NCI-H345 treated with DMSO at 0.1 percent for 48 hours (cell line): Measurements from ENCODE around the gene CLSTN3.
"Not testable (repeated sequence)": the region's sequence is repeated elsewhere in the genome, so short reads cannot be mapped to it uniquely, and the experiment has no call there.

Experiments used
- DNase-seq: peaks from one replicate; lab custom pipeline; 2025; ENCODE audit not compliant: unreplicated experiment; lab: John Stamatoyannopoulos, UW

CLSTN3 gene

DNA sequence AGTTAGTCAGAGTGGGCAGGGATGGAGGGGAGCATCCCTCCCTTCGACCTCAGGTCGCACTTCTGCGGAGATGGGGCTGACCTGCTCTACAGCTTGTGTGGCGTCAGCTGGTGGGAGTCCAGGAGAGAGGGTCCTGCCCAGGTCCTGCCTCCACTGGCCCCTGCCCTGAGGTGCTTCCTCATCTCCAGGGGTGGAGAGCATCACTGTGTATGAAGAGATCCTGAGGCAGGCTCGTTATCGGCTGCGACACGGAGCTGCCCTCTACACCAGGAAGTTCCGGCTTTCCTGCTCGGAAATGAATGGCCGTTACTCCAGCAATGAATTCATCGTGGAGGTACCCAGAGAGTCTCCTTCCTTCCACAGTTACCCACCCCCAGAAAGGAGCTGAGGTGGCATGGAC lies 20.2 kb downstream of the CLSTN3 start:
- no peak for DNase-seq

DNA sequence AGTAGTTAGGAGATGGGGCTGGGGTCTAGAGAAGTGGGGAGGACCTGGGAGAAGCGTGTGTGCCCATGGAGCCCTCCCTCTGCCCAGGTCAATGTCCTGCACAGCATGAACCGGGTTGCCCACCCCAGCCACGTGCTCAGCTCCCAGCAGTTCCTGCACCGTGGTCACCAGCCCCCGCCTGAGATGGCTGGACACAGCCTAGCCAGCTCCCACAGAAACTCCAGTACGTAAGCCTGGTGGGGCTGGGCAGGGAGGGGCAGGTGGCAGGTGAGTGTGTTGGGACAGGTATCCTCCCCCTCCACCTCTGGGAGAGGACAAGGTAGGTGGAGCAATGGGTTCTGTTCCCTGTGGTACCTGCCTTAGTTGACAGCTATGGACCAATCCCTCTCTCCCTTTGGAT lies 20.7 kb downstream of the CLSTN3 start:
- DNase-seq: no peak

DNA sequence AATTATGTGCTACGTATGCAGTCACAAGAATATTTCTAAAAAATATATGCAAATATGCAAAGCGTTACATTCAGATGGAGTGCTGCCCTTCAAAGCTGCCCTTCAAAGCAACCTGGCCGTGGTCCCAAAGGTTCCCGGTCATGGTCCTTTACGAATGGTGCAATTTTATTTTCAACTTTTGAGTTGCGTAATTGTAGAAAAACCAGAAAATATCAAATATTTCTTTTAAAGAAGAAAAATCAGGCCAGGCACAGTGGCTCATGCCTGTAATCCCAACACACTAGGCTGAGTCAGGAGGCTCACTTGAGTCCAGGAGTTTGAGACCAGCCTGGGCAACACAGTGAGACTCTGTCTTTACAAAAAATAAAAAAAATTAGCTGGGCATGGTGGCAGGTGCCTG lies 21.4 kb downstream of the CLSTN3 start:
- DNase-seq: no peak

DNA sequence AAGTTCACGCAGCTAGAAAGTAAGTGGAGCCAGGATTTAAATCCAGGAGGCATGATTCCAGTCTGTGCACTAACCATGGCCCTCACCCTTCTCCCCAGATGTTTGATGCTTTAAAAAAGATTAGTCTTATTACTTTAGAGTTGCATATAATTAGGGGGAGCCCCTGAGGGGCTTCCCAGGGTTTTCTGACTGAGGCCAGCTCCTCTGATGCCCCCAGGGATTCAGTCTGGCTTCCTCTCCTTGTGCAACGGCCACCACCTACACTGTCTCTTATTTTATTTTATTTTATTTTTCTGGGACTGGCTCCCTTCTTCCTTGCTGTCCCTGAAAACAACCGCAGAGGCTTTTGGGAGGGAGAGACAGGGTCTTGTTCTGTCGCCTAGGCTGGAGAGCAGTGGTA lies 22.6 kb downstream of the CLSTN3 start:
- DNase-seq: no peak

DNA sequence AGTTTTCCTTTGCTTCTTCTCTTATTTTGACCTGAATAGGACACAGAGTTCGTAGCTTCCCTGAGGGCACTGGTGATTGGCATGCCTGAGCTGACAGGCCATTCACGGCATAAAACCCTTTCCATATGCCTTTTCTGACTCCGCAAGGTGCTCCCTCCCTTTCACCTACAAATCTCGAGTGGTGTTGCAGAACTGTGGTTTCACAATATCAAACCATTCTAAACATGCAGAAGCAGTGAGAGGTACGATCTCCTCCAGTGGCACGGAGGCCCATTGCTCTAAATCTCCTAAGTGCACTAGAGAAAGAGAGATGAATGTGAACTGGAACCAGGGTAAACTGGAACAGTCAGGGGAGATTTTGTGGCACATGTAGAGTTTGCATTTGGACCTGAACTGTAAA lies 23.9 kb downstream of the CLSTN3 start:
- DNase-seq: no peak

DNA sequence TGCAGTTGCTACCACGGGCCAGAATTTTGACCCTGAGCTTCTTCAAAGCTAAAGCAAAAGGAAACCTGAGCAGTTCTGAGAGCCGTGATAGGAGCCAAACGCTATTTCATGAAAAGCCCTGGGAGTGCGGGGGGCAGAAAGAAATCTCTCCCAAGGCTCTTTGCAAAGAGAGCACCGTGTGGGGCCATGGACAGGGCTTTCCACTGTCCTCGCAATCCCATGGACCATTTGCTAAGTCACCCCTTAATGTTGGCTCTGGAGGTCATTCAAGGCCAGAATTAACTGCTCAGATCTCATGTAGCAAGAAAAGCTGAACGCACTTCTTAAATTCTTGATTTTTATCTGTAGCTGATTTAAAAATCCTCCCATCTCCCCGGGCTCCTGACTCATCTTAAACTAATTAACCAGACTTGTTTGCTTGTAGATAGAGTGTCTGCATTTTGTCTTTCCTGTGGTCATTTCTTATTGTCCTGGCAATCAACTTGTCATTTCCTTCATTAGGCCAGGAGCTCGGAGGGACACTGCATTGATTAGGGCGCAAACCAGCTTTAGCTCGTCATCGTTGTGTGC lies 24.8 kb downstream of the CLSTN3 start:
- DNase-seq: no peak

DNA sequence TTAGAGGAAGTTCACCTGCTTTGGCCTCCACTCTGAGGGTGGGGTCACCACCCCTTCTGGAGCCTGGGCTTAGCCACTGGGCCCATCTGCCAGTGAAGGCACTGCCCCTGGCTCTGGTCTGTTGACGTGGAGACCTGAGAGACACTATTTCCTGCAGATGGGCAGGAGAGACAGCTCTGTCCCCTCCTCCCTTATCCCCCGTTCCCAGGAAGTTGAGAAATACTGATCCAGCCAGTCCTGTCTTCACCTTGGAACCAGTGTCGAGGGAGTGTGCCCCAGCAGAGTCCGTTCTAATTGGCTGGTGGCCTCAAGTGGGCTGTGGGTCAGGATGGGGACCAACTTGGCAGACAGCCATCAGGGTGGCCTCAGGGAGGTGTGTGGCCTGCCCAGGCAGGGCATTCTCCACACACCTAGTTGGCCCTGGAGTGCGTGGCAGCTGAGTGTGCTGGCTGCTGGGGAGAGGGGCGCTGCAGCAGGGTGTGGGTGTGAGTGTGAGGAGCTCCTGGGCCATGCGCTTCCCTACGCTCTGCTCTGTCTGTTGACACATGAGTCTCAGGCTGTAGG lies 25.4 kb downstream of the CLSTN3 start:
- no peak for DNase-seq

DNA sequence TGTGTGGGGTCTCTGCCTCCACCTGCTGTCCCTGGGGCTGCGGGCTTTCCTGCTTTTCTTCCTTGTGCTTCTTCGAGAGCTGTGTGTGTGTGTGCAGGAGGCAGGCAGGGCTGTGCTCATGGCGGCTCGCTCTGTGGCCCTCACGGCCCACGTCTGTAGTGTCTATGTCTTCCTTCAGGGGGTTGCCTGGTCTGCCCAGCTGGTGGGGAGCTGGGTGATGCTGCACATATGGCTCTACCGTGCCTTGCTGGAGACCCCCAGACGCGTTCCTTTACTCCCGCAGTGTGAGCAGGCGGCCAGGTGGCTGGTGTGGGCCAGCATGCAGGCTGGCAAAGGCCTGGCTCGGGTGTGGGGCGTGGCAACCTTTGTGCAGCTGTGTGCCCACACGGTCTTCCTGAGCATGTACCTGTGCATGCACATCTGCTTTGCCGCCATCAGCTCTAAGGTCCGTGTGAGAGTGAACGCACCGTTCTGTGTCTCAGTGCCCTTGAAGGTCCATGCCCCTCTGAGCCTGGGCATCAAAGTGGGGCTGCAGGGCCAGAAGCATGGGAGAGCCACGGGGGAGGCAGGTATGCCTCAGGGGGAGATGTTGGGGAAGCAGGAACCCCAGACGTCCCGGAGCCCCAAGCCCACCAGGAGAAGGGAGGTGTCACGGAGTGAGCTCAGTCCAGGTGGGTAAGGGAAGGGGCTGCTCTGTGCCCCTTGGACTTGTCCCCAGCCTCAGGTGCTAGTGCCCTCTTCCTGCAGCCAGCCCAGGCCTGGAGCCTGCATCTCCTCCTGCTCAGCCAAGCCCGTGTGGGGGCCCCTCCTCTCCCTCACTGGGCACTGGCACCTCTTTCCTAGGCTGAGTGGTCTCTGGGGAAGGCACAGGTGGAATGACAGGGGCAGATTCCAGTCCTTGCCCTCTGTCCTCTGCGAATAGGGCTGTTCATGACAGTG lies 26.4 kb downstream of the CLSTN3 start:
- no peak for DNase-seq

DNA sequence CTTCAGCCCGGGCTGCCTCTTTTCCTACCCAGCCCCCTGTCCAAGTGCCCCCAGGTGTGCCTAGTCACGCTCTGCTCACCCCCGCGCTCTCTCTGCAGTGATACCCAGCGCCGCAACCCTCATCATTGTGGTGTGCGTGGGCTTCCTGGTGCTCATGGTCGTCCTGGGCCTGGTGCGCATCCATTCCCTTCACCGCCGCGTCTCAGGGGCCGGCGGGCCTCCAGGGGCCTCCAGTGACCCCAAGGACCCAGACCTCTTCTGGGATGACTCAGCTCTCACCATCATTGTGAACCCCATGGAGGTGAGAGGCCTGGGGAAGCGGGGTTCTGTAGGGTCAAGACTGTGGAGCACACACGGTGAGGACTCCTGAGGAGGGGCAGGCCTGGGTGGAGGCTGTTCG lies 27.2 kb downstream of the CLSTN3 start:
- DNase-seq: no peak

DNA sequence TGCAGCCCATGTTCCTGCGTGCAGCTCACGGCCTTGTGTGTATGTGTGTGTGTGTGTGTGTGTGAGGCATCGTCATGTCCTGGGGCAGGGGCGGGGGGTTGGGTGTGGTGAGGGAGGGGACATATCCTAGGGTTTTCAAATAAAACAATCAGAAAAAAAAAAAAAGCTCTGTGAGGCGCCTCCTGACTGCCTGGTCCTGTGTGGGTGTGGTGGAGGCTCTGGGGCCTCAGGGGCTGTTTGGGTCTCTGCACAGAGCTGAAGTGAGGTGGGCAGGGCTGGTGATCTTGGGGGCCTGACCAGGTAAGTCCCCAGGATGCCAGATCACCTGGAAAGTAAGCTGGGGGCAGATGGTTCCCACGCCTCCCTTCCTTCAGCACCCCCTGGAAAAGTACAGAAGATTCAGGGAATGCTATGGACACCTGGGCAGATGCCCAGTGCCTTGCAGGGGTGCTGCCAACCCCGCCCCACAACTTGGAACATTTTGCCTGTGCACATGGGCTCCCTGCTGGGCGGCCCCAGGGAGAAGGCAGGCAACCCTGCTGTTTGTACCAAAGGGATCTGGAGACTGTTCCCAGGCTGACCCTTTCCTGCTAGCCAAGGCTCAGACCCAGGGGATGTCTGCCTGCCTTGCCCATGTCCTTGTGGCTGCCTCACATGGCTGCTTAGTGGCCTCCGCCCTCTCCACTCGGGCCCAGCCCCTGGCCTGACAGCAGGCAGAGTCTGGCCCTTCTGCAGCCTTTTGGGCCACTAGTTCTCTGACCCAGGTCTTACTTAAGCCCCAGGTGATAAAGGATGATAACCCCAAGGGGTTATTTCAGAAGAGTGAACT lies 28.8 kb downstream of the CLSTN3 start:
- no peak for DNase-seq

DNA sequence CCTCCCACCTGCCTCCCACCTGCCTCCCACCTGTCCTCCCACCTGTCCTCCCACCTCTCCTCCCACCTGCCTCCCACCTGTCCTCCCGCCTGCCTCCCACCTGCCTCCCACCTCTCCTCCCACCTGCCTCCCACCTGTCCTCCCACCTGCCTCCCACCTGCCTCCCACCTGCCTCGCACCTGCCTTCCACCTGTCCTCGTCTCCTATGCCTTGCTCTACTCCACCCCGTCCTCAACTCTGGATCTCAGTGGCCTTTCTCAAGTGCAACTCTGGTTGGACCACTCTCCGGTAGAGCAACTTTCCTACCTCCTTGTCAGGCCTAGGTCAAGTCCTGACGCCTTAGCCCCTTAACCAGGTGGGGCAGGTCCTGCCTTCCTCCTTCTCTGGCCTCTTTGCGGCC lies 30.0 kb downstream of the CLSTN3 start:
- no peak for DNase-seq

DNA sequence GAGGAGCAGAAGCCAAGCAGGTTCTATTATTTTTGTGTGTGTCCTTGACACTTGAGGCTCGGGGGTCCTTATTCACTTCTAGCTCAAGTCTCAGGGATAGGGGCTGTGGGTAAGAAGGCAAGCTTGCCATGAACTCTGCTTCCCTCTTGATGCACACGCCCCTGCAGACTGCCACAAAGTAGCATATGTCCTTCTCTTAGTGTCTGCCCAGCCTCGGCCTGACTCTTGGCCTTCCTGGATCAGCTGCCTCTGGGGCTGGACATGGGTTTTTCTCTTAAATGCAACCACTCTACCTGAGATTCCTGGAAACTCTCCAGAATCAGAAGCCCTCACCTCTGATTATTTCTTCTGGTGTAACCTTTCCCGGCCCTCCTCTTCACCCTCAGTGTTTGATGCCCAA lies 31.2 kb downstream of the CLSTN3 start:
- no peak for DNase-seq

DNA sequence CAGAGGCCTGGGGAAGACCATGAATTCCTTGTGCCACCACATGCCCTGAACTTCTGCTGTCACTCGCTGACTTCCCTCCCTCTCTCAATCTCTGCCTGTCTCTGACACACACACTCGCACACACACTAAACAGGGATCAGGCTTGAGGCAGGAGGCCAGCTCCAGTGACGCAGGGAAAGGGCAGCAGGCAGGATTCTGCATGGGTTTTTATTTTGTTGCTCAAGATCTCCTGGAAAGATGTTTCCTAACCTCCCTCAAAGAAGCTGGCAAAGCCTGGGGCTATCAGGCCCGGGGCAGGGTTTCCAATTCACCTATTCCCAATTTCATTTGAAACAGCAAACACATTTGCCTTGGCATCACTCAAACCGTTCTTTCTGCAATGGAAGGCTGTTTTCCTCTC lies 31.6 kb downstream of the CLSTN3 start:
- no peak for DNase-seq

DNA sequence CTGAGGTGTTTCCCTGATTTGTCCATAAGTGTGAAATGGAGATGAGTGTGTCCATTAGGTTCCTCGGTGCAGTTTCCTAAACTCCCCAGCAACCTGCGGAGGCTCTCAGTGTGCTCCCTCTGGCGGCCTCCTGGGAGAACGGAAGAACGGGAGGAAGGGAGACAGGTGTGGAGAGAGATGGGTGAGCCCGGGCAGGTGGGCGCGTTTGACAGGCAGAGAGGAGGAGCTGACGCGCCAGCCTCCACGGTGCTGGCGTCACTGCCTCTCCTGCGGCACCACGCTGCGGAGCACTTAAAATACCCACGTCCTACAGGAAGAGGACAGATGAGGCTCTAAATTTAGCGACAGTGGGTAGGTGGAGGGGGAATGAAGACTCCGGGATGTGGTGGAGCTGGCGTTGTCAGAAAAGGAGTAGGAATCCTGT lies 32.5 kb downstream of the CLSTN3 start:
- DNase-seq: peak; percentile 86

DNA sequence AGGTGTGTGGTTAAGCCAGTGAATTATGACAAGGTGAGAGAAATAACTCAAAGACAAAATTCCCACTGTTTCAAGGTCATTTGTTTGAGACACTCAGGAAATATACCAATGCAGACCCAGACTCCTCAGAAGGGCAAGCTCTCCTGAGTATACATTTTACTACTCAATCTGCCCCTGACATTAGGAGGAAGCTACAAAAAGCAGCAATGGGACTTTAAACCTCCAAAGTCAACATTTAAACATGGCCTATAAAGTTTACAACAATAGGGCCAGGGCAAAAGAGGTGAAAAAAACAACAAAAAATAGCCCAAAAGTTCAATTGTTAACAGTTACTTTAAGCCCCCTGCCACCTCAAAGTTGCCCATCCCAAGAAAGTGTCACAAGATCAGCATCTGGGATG lies 39.8 kb downstream of the CLSTN3 start:
- no peak for DNase-seq

DNA sequence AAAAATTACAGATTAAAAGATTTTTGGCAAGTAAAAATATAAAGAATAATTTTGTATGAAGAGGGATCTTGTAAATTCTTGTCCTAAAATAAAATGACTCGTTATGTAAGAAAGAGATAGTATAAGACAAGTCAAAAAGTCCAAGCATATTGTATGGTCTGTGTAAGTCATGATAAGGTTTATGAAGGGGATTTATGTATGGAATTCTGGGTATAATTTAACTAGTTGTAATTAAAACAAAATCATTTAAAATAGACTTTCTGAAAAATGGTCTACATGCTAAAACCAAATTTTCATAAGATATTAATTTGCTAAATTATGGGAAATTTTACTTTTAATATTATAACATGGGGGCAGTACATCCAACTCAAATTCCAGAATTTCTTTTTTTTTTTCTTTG lies 41.7 kb downstream of the CLSTN3 start:
- DNase-seq: no peak

DNA sequence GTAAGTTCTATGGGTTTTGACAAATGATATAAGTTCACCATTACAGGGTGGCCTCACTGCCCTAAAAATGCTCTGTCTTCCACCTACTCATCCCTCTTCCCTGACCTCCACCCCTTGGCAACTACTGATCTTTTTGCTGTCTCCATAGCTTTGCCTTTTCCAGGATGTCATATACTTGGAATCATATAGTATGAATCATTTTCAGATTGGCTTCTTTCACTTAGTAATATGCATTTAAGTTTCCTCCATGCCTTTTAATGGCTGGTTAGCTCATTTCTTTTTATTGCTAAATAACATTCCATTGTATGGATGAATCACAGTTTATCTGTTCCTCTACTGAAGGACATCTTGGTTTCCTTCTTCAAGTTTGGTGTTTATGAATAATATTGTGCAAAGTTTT lies 45.3 kb downstream of the CLSTN3 start:
- DNase-seq: no peak

DNA sequence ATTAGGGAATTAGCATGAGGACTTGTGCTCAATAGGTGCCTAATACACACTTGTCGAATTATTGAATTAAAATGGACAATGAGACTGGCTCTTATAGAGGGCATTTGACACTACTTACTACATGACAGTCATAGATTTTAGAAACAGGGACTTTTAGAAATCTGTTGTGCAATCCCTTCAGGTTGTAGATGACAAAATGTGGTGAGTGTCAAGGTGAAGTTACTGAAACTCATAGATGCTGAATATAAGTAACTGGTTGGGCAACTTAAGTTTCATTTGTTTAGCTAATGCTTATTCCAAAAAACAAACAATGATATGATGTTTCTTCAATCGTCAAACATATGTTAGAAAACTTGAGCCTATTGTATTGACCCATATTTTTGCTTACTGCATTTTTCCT lies 46.4 kb downstream of the CLSTN3 start:
- no peak for DNase-seq

DNA sequence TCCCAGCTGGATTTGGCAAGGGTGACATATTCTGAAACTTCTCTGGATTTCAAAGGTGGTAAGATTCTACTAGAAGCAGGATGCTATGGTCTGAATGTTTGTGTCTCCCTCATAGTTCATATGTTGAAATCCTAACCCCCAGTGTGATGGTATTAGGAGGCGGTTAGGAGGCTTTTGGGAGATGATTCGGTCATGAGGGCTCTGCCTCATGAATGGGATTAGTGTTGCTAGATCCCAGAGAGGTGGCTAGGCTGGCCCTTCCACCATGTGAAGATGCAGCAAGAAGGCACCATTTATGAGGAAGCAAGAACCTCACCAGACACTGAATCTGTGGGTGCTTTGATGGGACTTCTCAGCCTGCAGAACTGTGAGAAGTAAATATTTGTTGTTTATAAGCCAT lies 48.3 kb downstream of the CLSTN3 start:
- no peak for DNase-seq

DNA sequence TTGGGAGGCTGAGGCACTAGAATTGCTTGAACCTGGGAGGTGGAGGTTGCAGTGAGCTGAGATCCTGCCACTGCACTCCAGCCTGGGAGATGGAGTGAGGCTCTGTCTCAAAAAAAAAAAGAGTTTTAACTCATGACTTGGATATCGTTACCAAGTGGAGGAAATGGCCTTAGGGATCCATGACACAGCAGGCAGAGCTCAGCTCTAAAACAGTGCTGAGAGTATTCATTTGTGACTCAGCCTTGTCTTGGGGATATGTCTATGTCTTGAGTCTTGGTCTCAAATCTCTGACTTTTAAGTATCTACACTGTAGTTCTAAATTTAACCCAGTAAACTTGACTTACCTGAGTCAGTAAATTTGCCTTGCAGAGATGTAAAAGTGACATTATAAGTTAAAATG lies 50.5 kb downstream of the CLSTN3 start:
- DNase-seq: no peak

DNA sequence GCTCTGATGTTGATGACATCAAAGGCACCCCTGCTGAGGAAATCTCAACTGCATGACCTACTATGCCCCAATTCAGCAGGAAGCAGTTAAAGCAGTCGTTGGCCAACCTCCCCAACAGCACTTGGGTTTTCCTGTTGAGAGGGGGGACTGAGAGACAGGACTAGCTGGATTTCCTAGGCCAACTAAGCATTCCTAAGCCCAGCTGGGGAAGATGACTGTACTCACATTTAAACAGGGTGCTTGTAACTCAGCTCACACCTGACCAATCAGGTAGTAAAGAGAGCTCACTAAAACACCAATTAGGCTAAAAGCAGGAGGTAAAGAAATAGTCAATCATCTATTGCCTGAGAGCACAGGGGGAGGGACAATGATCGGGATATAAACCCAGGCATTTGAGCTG lies 55.9 kb downstream of the CLSTN3 start:
- not testable (repeated sequence) for DNase-seq
